Measurements from ENCODE around the gene ATP10A.
A peak's percentile ranks its signal among the peaks of the same experiment; 100 is the strongest.

The ATP10A gene

GRCh38 chr15:25694823-25695312 is 168.3 kb downstream of the ATP10A start:
- no peak for TF ChIP-seq CTCF (IDR thresholded peaks at IDR 0.05; ENCODE audit: insufficient read depth, low read depth, low read length, missing control alignments)
- no peak overlapping the region for H3K4me3 ChIP-seq (ENCODE audit: low read depth, low read length)
- DNase-seq (ENCODE audit: low read depth) = no peak

- H3K4me3 ChIP-seq (ENCODE audit: low read depth, low read length) = no peak overlapping the region
- no peak for TF ChIP-seq CTCF (IDR thresholded peaks at IDR 0.05; ENCODE audit: insufficient read depth, low read depth, low read length, missing control alignments)
- no peak for DNase-seq (ENCODE audit: low read depth)
These were observed 168.9 kb downstream of the ATP10A start for GRCh38 chr15:25694239-25694584.

DNA sequence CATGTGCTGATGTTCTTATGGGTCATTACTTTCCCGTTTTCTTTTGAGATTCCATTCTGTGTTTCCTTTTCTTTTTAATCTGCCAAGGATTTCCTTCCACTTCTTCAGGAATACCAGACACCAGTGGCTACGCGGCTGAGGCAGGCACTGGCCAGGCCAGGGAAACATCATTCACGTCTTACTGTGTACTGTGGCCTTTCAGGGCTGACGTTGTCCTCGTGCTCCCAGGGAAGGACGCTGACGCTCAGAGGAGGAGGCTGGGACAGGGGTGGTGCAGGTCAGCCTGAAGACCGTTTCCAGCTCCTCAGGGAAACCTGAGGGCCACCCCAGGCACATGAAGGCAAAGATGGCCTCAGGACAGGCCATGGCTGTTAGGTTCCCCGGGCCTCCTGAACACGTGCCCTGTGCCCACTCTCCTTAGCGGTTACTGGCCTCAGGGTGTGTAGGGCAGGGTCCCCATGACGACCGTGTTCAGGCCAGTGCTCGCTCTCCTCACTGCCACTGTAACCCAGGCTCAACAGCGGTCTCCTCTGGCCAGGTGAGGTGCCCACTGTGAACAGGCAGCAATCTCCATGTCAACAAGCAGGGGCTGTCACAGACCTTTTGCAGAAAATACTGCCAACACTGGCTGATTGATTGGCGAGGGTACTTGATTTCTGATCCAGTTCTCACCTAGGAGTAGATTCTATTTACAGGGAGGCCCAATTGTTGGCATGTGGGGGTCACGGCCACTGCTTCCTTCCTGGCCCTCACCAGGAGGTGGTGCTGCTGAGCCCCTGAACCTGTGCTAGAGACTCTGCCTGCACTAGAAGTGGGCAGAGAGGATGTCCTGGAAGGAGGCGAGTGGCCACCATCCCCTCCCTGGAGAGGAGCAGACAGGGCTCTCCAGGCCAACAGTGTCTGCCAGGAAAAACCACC is 169.5 kb downstream of the ATP10A start:
- H3K4me3 ChIP-seq (ENCODE audit: low read depth, low read length) = no peak overlapping the region
- TF ChIP-seq CTCF (IDR thresholded peaks at IDR 0.05; ENCODE audit: insufficient read depth, low read depth, low read length, missing control alignments) = peak; percentile 47
- DNase-seq (ENCODE audit: low read depth) = peak; percentile 2

- no peak for DNase-seq (ENCODE audit: low read depth)
- TF ChIP-seq CTCF (IDR thresholded peaks at IDR 0.05; ENCODE audit: insufficient read depth, low read depth, low read length, missing control alignments) = no peak
- H3K4me3 ChIP-seq (ENCODE audit: low read depth, low read length) = no peak overlapping the region
These were observed 171.3 kb downstream of the ATP10A start for GRCh38 chr15:25691544-25692430.

DNA sequence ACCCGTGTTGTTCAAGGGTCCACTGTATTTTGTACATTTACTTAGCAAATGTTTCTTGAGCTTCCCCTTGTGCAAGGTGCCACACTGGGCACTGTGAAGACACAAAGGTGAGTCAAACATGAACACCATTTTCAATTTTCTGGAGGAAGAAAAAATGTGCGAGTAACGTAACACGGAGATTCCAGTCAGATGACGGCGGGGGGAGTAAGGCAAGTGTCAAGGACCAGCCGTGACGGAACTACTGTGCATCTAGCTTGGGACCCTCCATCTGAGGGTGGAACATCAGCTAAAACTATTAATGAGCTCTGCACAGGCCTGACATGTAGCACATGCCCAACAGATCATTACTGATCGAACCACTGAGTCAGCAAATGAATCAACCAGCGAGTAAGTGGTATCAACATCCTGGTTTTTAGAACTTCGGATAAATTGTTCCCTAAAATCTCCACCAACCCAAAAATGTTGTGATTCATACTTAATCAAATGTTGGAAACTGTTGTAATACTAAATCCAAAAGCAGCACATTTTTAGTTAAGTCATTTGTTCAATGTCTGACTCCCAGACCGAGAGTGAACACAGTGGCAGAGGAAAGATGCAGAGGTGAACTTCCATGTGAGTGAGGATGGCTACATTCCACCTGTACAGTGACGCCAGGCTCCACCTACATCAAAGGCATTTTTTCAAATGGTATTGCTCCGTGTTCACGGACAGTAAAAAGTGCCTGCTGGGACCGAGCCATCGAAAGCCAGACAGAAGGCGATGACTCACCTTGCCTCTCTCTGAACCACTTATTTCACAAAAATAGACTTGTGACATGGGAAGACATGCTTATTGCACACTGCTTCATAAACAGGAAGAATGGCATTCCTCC is 172.2 kb downstream of the ATP10A start:
- no peak for DNase-seq (ENCODE audit: low read depth)
- no peak for TF ChIP-seq CTCF (IDR thresholded peaks at IDR 0.05; ENCODE audit: insufficient read depth, low read depth, low read length, missing control alignments)
- H3K4me3 ChIP-seq (ENCODE audit: low read depth, low read length) = no peak overlapping the region

GRCh38 chr15:25689592-25689991 is 173.5 kb downstream of the ATP10A start:
- H3K4me3 ChIP-seq (ENCODE audit: low read depth, low read length) = no peak overlapping the region
- no peak for TF ChIP-seq CTCF (IDR thresholded peaks at IDR 0.05; ENCODE audit: insufficient read depth, low read depth, low read length, missing control alignments)
- DNase-seq (ENCODE audit: low read depth) = no peak
